TTC549 (cell line): Measurements from ENCODE around the gene KIAA0232.

ENCODE experiments used
- FAIRE-seq: peaks from 2 replicates; lab custom pipeline; 2012; peaks lifted over from hg19 to GRCh38; lab: Jason Lieb, UNC

The KIAA0232 gene

GRCh38 chr4:6916587-6917460 is 134.3 kb downstream of the KIAA0232 start:
- no peak for FAIRE-seq

- no peak for FAIRE-seq
Measured at GRCh38 chr4:6917461-6918271, 135.1 kb downstream of the KIAA0232 start.

DNA sequence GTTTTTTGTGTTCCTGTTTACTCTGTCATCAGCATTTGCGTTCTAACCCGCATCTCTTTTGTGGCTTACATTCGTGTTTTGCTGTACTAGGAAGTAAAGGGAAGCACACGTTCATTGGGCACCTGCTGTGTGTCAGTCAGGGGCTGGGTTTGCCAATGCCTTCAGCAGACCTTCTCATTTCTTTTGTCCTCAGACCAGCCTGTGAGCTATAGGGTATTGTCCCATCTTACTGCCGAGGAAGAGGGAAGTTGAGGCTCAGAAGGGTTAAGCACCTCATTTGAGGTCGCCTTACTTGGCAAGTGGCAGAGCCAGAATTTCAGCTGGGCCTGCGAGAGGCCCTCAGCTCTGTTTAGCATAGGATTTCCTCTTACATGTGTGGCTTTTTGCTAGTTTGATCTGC is 135.8 kb downstream of the KIAA0232 start:
- no peak for FAIRE-seq

DNA sequence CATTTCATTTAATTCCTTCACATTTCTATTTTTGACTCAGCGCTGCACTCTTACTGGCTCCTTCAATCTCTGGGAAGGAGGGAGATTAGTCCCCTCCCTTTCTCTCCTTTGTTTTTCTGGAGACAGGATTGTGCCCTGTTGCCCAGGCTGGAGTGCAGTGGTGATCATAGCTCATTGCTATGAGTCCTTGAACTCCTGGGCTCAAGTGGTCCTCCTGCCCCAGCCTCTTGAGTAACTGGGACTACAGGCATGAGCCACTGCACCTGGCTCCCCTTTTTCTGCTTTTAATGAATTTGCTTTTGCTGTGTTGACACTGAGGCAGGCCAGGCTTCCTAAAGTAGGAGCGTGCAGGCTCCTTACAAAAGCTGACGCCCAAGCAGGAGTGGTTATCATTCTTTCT is 137.6 kb downstream of the KIAA0232 start:
- no peak for FAIRE-seq

GRCh38 chr4:6923507-6923906 is 141.0 kb downstream of the KIAA0232 start:
- no peak for FAIRE-seq

GRCh38 chr4:6924361-6924779 is 141.8 kb downstream of the KIAA0232 start:
- no peak for FAIRE-seq

- no peak for FAIRE-seq
Measured at GRCh38 chr4:6925357-6925836, 142.9 kb downstream of the KIAA0232 start.

DNA sequence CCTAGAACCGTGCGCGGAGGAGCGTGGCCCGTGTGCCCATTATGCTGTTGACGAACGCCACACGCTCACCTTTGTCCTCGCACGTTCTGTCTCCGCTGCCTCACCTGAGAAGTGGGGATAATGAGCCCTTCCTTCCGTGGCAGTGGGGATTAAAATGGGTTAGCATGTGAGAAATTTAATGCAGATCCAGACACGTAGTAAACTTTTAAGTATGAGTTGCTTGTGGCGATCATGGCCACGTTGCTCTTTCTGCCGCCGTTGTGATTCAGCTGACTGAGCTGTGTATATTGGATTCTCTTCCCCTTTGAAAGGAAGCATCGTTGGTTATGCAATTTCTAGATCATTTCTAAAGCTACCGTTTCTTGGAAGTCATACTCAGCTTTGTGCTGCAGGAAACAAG is 143.6 kb downstream of the KIAA0232 start:
- no peak for FAIRE-seq

GRCh38 chr4:6926681-6927478 is 144.4 kb downstream of the KIAA0232 start:
- FAIRE-seq, result no peak

- FAIRE-seq, result no peak
Measured at GRCh38 chr4:6928081-6928480, 145.6 kb downstream of the KIAA0232 start.

GRCh38 chr4:6929339-6929811 is 146.8 kb downstream of the KIAA0232 start:
- FAIRE-seq, result no peak

GRCh38 chr4:6929812-6930464 is 147.4 kb downstream of the KIAA0232 start:
- FAIRE-seq, result no peak

- FAIRE-seq, result no peak
Measured at GRCh38 chr4:6932475-6932874, 149.9 kb downstream of the KIAA0232 start.

DNA sequence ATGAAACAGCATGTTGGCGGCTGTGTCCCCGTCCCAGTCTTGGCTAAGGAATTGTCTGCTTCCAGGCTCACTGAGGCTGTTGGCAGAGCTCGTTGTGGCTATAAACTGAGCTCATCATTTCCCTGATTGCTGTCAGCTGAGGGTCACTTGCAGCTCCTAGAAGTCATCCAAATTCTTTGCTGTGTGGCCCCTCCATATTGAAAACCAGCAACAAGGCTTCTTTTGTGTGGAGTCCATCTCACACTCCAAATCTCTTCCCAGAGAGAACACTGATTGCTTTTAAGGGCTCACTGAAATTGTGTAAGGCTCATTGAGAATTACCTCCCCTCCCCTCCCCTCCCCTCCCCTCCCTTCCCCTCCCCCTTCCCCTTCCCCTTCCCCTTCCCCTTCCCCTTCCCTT is 150.4 kb downstream of the KIAA0232 start:
- FAIRE-seq, result no peak
